Adrenal gland (tissue), 5 donors: ENCODE measurements around the gene MRNIP.

Source experiments
- CTCF ChIP-seq, 6 experiments: fragments of 450-650 bp in 4 of 6; fragments of 200-600 bp in 2 of 6; sonication (generic) in 1 of 6; IDR thresholded peaks; 1 replicate in 5 of 6; 2 replicates in 1 of 6; pipeline versions ENCODE4 v1.5.1 to v1.8.0; 2016 to 2021; ENCODE audit warnings: antibody characterized with exemption in 6 of 6, mild to moderate bottlenecking in 2 of 6, moderate library complexity in 1 of 6
- POLR2A ChIP-seq, 2 donors: fragments of 450-650 bp; IDR thresholded peaks; one replicate each; pipeline ENCODE4 v1.6.1; 2017; ENCODE audit warnings: antibody characterized with exemption in 2 of 2, mild to moderate bottlenecking in 2 of 2, moderate library complexity in 1 of 2
- donor health status: DM: no; HTN: no; CAD: no.

- no peak for TF ChIP-seq CTCF (IDR thresholded peaks at IDR 0.05)
- no peak for TF ChIP-seq POLR2A (IDR thresholded peaks at IDR 0.05)
Observed at GRCh38 chr5:179905161-179905560, 46.5 kb upstream of the MRNIP start.
